ENCODE measurements around the gene LDHA.

GRCh38 chr11:18429332-18429731, 35.0 kb downstream of the LDHA start:
- TF ChIP-seq CTCF (conservative IDR thresholded peaks at IDR 0.05; ENCODE audit: low read depth, low read length) (no peak), EZH2phosphoT487 (IDR thresholded peaks at IDR 0.05; ENCODE audit: borderline replicate concordance, low read length) (no peak)
